GM13977 (cell line): ENCODE data around the gene MYLIP.

ENCODE experiments used
- DNase-seq: peaks from one replicate; pipeline ENCODE4 v3.0.0; 2012; ENCODE audit warnings: low spot score
- CTCF ChIP-seq: IDR thresholded peaks from 2 replicates; pipeline ENCODE4 v1.5.1; 2012; ENCODE audit warnings: mild to moderate bottlenecking, control low read depth; ENCODE audit not compliant: insufficient read depth; ENCODE audit errors: extremely low read depth, missing control alignments
- in situ Hi-C: fragments of 300-500 bp; cut with MboI; formaldehyde crosslinking; loops from one replicate; pipeline ENCODE4 v1.12.0; 2022; ENCODE audit warnings: low sequenced_read_pairs, low pct_unique_long_range_greater_than_20kb, mixed read lengths, inconsistent platforms; ENCODE audit not compliant: unreplicated experiment

MYLIP gene

DNA sequence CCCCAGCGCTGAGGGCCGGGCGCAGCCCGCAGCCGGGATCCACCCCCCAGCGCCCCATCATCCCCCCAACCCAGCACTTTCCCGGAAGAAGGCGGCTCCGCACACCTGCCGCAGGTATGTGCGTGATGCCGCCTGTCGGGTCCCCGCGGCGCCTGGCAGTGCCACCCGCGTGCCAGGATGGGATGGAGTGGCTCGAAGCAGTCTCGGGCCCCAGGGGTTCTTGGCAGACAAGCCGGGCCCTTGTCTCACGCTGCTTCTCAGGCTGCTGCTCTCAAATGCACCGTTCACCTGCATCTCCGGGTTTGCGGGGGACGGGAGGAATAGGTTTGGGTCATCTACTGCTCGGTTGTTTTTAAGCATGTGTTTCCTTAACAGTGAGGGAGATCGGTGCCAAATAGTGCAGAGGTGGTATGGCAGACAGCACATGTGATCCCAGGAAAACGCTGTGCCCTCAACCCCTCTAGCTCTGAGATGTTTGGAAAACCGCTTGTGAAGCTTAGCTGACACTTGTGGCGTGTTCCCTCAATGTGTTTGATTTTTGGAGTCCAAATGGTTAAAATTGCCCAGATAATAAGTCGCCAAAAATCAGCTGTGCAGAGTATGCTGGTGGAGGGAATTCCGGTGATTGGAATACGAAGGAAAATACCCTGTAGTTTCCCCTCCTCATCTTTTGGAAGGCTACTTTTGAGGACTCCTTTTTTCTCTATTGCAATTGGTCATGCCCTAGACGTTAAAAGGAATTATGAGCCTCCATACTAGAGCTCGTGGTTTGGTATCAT lies 926 bp downstream of the MYLIP start:
- DNase-seq, result no peak
- in situ Hi-C loops, result no loop called here
- TF ChIP-seq CTCF, result no peak

GRCh38 chr6:16130437-16130891 lies 1.6 kb downstream of the MYLIP start:
- no peak for DNase-seq
- TF ChIP-seq CTCF, result no peak
- in situ Hi-C loops, result no loop called here

DNA sequence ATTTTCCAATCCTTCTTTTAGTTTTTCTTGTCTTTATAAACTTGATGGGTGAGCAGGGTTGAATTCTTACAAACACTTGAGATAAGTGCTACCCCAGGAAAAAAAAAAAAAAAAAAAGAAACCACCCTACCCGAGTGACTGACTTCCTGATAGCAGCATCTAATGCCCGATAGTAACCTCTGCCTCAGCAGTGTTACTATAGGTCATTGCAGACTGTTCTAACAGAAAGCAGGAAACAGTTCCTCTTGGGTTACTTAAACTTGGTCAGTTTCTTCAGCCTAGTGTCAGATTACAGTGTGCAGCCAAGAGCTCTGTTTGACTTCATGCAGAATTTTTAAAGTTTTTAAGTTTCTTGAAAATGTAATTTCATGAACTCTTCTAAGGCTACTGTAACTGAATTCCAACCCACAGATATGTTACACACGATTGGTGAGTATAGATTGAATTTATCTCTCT lies 2.1 kb downstream of the MYLIP start:
- DNase-seq, result peak; percentile 75
- in situ Hi-C loops, result no loop called here
- TF ChIP-seq CTCF, result no peak

GRCh38 chr6:16132909-16133308 lies 4.0 kb downstream of the MYLIP start:
- no peak for DNase-seq
- in situ Hi-C loops, result no loop called here
- no peak for TF ChIP-seq CTCF

GRCh38 chr6:16134430-16134829 lies 5.5 kb downstream of the MYLIP start:
- no peak for DNase-seq
- TF ChIP-seq CTCF, result no peak
- in situ Hi-C loops, result no loop called here

DNA sequence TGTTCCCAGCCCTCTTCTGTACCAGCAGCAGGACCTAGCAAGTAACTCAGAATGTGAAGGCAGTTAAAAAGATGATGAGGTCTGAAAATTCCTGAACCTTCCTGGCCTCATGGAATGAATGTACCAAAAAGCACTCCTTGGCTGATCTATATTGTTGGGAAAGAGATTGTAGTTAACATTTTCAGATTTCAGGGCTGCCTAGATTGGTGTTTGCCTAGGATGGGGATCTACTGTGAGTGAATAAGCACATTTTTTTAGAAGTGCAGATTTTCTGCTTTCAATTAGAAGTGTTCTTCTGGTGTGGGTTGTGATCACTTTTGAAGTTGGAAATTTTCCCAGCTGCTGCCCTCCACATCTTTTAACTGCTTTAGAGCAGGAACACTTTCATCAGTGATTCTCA lies 6.2 kb downstream of the MYLIP start:
- no peak for DNase-seq
- no peak for TF ChIP-seq CTCF
- in situ Hi-C loops, result no loop called here

DNA sequence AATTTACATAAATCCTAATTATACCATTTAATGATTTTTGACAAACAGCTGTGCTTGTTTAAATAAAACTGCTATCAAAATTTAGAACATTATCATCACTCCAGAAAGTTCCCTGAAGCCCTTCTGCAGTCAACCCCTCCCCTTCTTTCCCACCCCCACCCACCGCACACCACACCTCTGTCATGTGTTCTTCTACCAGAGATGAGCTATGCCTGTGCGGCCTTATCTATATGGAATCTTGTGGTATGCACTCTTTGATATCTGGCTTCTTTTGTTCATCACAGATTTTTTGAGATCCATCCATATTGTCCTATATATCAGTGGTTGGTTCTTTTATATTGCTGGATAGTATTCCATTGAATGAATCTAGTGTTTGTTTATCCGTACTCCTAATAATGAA lies 7.2 kb downstream of the MYLIP start:
- no peak for TF ChIP-seq CTCF
- DNase-seq, result no peak
- in situ Hi-C loops, result no loop called here
